Mesenchymal stem cell (in vitro differentiated cells and primary cell): Measurements from ENCODE around the gene NUMB.

Experiments used
- DNase-seq: peaks from one replicate; pipeline ENCODE4 v3.0.0-alpha.2; 2013
- H2AFZ ChIP-seq: one replicate; pipeline ENCODE4 v1.6.1; 2013; ENCODE audit warnings: low read depth, mild to moderate bottlenecking, control low read depth, inconsistent platforms, low read length, moderate library complexity
- H2AK5ac ChIP-seq: 2 replicates; pipeline ENCODE4 v1.6.1; 2013; ENCODE audit warnings: low read length, moderate library complexity, mild to moderate bottlenecking, inconsistent platforms; ENCODE audit not compliant: severe bottlenecking
- H2BK120ac ChIP-seq: one replicate; pipeline ENCODE4 v1.6.1; 2013; ENCODE audit warnings: low read depth, mild to moderate bottlenecking, inconsistent platforms, low read length, moderate library complexity
- H2BK12ac ChIP-seq, 2 experiments: one replicate each; pipeline ENCODE4 v1.6.1; 2013; ENCODE audit warnings: inconsistent platforms in 2 of 2, low read length in 2 of 2, mild to moderate bottlenecking in 2 of 2, moderate library complexity in 2 of 2, control low read depth in 1 of 2
- H2BK15ac ChIP-seq: one replicate; pipeline ENCODE4 v1.6.1; 2013; ENCODE audit warnings: mild to moderate bottlenecking, low read depth, inconsistent platforms; ENCODE audit not compliant: poor library complexity, severe bottlenecking
- H2BK5ac ChIP-seq: 2 replicates; pipeline ENCODE4 v1.6.1; 2013; ENCODE audit warnings: low read depth, mild to moderate bottlenecking, low read length, control low read depth, inconsistent platforms; ENCODE audit not compliant: poor library complexity, severe bottlenecking
- H3K14ac ChIP-seq, 2 experiments: one replicate each; pipeline ENCODE4 v1.6.1; 2013; ENCODE audit warnings: inconsistent platforms in 2 of 2, low read length in 2 of 2, control low read depth in 1 of 2, mild to moderate bottlenecking in 1 of 2, moderate library complexity in 1 of 2
- H3K18ac ChIP-seq, 2 experiments: one replicate each; pipeline ENCODE4 v1.6.1; 2013; ENCODE audit warnings: inconsistent platforms in 2 of 2, low read length in 2 of 2, control low read depth in 1 of 2, low read depth in 1 of 2, mild to moderate bottlenecking in 1 of 2
- H3K23ac ChIP-seq, 2 experiments: one replicate each; pipeline ENCODE4 v1.6.1; 2013; ENCODE audit warnings: inconsistent platforms in 2 of 2, low read length in 2 of 2, mild to moderate bottlenecking in 2 of 2, moderate library complexity in 2 of 2, control low read depth in 1 of 2
- H3K27ac ChIP-seq: 2 replicates; pipeline ENCODE4 v1.5.1; 2013; ENCODE audit warnings: mild to moderate bottlenecking, moderate library complexity, low read length, control low read depth, inconsistent platforms; ENCODE audit not compliant: poor library complexity, severe bottlenecking
- H3K27me3 ChIP-seq, 2 experiments: 2 replicates each; pipeline versions ENCODE4 v1.6.1 to v1.7.0; 2013; ENCODE audit warnings: low read length in 2 of 2, mild to moderate bottlenecking in 2 of 2, moderate library complexity in 2 of 2, control low read depth in 1 of 2, inconsistent platforms in 1 of 2; ENCODE audit not compliant: control insufficient read depth in 1 of 2, insufficient read depth in 1 of 2
- H3K36me3 ChIP-seq, 2 experiments: 2 replicates each; pipeline versions ENCODE4 v1.6.1 to v1.7.0; 2013; ENCODE audit warnings: low read length in 2 of 2, control low read depth in 1 of 2, inconsistent platforms in 1 of 2, low read depth in 1 of 2, mild to moderate bottlenecking in 1 of 2; ENCODE audit not compliant: insufficient read depth in 2 of 2, control insufficient read depth in 1 of 2
- H3K4ac ChIP-seq, 2 experiments: one replicate each; pipeline ENCODE4 v1.6.1; 2013; ENCODE audit warnings: inconsistent platforms in 2 of 2, low read length in 2 of 2, mild to moderate bottlenecking in 2 of 2, moderate library complexity in 2 of 2, control low read depth in 1 of 2, low read depth in 1 of 2
- H3K4me1 ChIP-seq: 2 replicates; pipeline ENCODE4 v1.6.1; 2013; ENCODE audit warnings: low read depth, low read length, control low read depth; ENCODE audit not compliant: control insufficient read depth, insufficient read depth
- H3K4me2 ChIP-seq: 2 replicates; pipeline ENCODE4 v1.6.1; 2013; ENCODE audit warnings: low read length, mild to moderate bottlenecking, inconsistent platforms; ENCODE audit not compliant: poor library complexity, severe bottlenecking
- H3K4me3 ChIP-seq, 2 experiments: 2 replicates each; pipeline versions ENCODE4 v1.5.1 to v1.7.0; 2013; ENCODE audit warnings: low read length in 2 of 2, mild to moderate bottlenecking in 2 of 2, control low read depth in 1 of 2, low read depth in 1 of 2; ENCODE audit not compliant: insufficient read depth in 1 of 2
- H3K79me1 ChIP-seq: replicated peaks from 2 replicates; pipeline ENCODE4 v1.6.1; 2013; ENCODE audit warnings: mild to moderate bottlenecking, control low read depth, low read length, inconsistent platforms; ENCODE audit not compliant: poor library complexity, severe bottlenecking
- H3K9ac ChIP-seq: 2 replicates; pipeline ENCODE4 v1.7.0; 2013; ENCODE audit warnings: mild to moderate bottlenecking, low read length, moderate library complexity
- H3K9me3 ChIP-seq: 2 replicates; pipeline ENCODE4 v1.7.0; 2013; ENCODE audit warnings: mild to moderate bottlenecking, low read length; ENCODE audit not compliant: control insufficient read depth
- H4K8ac ChIP-seq: one replicate; pipeline ENCODE4 v1.6.1; 2013; ENCODE audit warnings: inconsistent platforms, mild to moderate bottlenecking, low read length, moderate library complexity
- H4K91ac ChIP-seq: one replicate; pipeline ENCODE4 v1.6.1; 2013; ENCODE audit warnings: mild to moderate bottlenecking, low read length, inconsistent platforms
- WGBS: methylation state at CpG from one replicate; pipeline ENCODE4 v1.1.7; 2013; ENCODE audit warnings: mixed read lengths; 5-methylcytosine and 5-hydroxymethylcytosine counted together

The NUMB gene

DNA sequence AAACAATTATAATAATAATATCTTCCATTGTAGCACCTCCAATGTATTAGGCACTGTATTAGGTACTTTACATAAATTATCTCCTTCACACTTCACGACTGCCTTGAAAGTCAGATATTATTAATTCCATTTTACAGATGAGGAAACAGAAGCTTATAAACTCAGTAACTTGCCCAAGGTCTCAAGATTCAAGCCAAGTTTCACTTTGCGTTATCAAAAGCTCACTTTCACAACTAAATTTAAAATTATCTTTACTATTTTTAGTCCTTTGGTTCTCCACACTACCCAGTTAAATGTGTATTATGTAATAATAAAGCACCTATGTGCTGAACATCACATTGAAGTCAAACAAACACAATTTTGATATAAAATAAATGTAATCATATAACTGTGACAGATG is 55.8 kb downstream of the NUMB start:
- H4K8ac ChIP-seq = no peak overlapping the region
- no peaks in the 10 kb centered on the region for H3K9me3 ChIP-seq
- H3K4ac ChIP-seq = no peak overlapping the region
- no peak overlapping the region for H2BK12ac ChIP-seq
- no peak overlapping the region for H3K4me2 ChIP-seq
- H3K27me3 ChIP-seq = no peaks in the 10 kb centered on the region
- H3K18ac ChIP-seq = no peak overlapping the region
- peaks cover 4 to 65% of the 10 kb centered on the region in 2 experiments for H3K36me3 ChIP-seq
- 99% methylated on average over 2 of the region's 2 CpGs for WGBS
- H2BK120ac ChIP-seq = no peak overlapping the region
- H2BK5ac ChIP-seq = no peak overlapping the region
- peaks cover 26% of the 10 kb centered on the region for H3K79me1 ChIP-seq
- H2AK5ac ChIP-seq = no peak overlapping the region
- no peak overlapping the region for H3K23ac ChIP-seq
- H2BK15ac ChIP-seq = no peak overlapping the region
- no peak overlapping the region for H3K4me3 ChIP-seq
- H3K14ac ChIP-seq = no peak overlapping the region
- peaks cover 3% of the 10 kb centered on the region for H3K4me1 ChIP-seq
- H3K27ac ChIP-seq = no peak overlapping the region
- H4K91ac ChIP-seq = no peak overlapping the region
- no peak overlapping the region for H2AFZ ChIP-seq
- no peak for DNase-seq
- H3K9ac ChIP-seq = no peak overlapping the region

DNA sequence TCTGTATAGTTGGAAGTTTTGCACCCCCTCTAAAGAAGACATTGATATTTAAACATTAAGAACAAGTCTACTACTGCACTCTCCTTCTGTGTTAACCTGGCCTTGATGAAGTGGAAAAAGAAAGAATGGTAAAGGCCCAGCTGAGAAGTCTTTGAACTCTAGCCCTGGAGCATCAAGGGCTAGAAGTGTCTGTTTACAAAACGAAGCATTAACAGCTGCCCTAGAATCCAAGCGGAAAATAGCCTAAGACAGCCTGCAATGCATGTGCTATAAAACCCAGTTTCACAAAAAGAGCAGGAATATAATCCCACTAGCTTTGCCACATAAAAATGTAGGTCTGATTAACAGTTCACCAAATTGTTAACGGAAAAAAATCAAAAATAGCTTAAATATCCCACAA is 60.5 kb downstream of the NUMB start:
- Histone ChIP-seq H2AFZ (no peak overlapping the region), H2BK120ac (no peak overlapping the region), H3K36me3 (peaks cover 0 to 65% of the 10 kb centered on the region in 2 experiments), H2BK12ac (no peak overlapping the region), H3K79me1 (peaks cover 26% of the 10 kb centered on the region), H3K4me3 (no peak overlapping the region), H4K91ac (no peak overlapping the region), H3K9me3 (no peaks in the 10 kb centered on the region), H3K4me2 (no peak overlapping the region), H3K4me1 (peaks cover 1% of the 10 kb centered on the region), H3K23ac (no peak overlapping the region), H4K8ac (no peak overlapping the region), H2BK15ac (no peak overlapping the region), H3K18ac (no peak overlapping the region), H3K27ac (no peak overlapping the region), H2BK5ac (no peak overlapping the region), H2AK5ac (no peak overlapping the region), H3K9ac (no peak overlapping the region), H3K4ac (no peak overlapping the region), H3K14ac (no peak overlapping the region), H3K27me3 (no peaks in the 10 kb centered on the region)
- WGBS = 40% methylated on average over 2 of the region's 3 CpGs
- peak; percentile 51 for DNase-seq

DNA sequence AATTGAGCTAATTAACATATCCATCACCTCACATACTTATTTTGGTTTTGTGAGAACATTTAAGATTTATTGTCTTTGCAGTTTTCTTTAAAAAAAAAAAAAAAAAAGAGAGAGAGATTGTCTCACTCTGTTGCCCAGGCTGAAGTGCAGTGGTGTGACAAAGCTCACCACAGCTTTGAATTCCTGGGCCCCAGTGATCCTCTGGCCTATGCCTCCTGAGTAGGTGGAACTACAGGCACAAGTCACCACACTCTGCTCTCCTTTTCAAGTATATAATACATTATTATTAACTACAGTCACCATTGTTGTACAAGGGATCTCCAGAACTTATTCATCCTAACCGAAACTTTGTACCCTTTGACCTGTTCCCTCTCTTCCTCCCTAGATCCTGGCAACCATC is 64.0 kb downstream of the NUMB start:
- Histone ChIP-seq H3K9ac (no peak overlapping the region), H2AFZ (no peak overlapping the region)
- 100% methylated on average over 1 of the region's 1 CpG for WGBS

DNA sequence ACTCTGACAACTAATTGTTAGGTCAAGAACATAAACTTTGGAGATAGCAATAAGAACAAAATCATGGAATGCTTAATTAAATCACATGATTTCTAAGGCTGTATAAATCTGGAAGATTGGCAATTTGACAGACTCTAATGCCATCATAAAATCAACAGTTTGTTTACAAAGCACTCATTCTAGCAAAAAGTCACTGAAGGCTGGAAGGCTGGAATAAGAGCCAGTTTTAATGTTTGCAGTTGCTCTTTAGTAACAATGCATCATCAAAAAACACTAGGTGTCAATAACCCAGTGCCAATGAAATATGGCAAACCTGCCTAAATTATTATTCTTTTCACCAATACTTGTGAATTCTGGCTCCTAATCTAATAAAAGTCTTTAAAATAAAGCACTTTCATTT is 65.0 kb downstream of the NUMB start:
- Histone ChIP-seq H2BK15ac (no peak overlapping the region), H4K8ac (no peak overlapping the region), H3K23ac (no peak overlapping the region), H3K9me3 (no peaks in the 10 kb centered on the region), H2BK12ac (no peak overlapping the region), H2BK5ac (no peak overlapping the region), H3K14ac (no peak overlapping the region), H3K4me2 (no peak overlapping the region), H4K91ac (no peak overlapping the region), H3K4me1 (peaks cover 4% of the 10 kb centered on the region), H2AFZ (no peak overlapping the region), H3K36me3 (peaks cover 0 to 50% of the 10 kb centered on the region in 2 experiments), H2BK120ac (no peak overlapping the region), H3K9ac (no peak overlapping the region), H3K18ac (no peak overlapping the region), H3K4me3 (no peak overlapping the region), H3K27me3 (no peaks in the 10 kb centered on the region), H3K27ac (no peak overlapping the region), H2AK5ac (no peak overlapping the region), H3K79me1 (peaks cover 18% of the 10 kb centered on the region), H3K4ac (no peak overlapping the region)
- no peak for DNase-seq

More for the DNA sequence above, 64.0 kb downstream of the NUMB start:
- H3K27ac ChIP-seq = no peak overlapping the region
- H3K36me3 ChIP-seq = peaks cover 0 to 59% of the 10 kb centered on the region in 2 experiments
- H2BK15ac ChIP-seq = no peak overlapping the region
- no peak overlapping the region for H3K23ac ChIP-seq
- H2BK12ac ChIP-seq = no peak overlapping the region
- H2BK120ac ChIP-seq = no peak overlapping the region
- no peak overlapping the region for H2AK5ac ChIP-seq
- H4K8ac ChIP-seq = no peak overlapping the region
- H3K4ac ChIP-seq = no peak overlapping the region
- H3K9me3 ChIP-seq = no peaks in the 10 kb centered on the region
- no peak overlapping the region for H3K4me2 ChIP-seq
- no peak overlapping the region for H4K91ac ChIP-seq
- H3K4me1 ChIP-seq = peaks cover 1% of the 10 kb centered on the region
- no peak overlapping the region for H3K18ac ChIP-seq
- peak; percentile 10 for DNase-seq
- H2BK5ac ChIP-seq = no peak overlapping the region
- H3K4me3 ChIP-seq = no peak overlapping the region
- no peak overlapping the region for H3K14ac ChIP-seq
- H3K79me1 ChIP-seq = peaks cover 20% of the 10 kb centered on the region
- H3K27me3 ChIP-seq = no peaks in the 10 kb centered on the region
